Mucosa of stomach (tissue), 1 donor: ENCODE measurements around the gene KBTBD3.

Experiments
- H3K27me3 ChIP-seq: one replicate; pipeline ENCODE4 v1.7.0; 2013; ENCODE audit warnings: mild to moderate bottlenecking, low read length; ENCODE audit not compliant: control insufficient read depth, insufficient read depth
- H3K36me3 ChIP-seq: one replicate; pipeline ENCODE4 v1.7.0; 2013; ENCODE audit warnings: low read length; ENCODE audit not compliant: control insufficient read depth, insufficient read depth
- H3K4me1 ChIP-seq: one replicate; pipeline ENCODE4 v1.7.0; 2013; ENCODE audit warnings: mild to moderate bottlenecking, low read length; ENCODE audit not compliant: control insufficient read depth, insufficient read depth
- H3K4me3 ChIP-seq: one replicate; pipeline ENCODE4 v1.7.0; 2013; ENCODE audit warnings: low read length
- H3K9ac ChIP-seq: one replicate; pipeline ENCODE4 v1.7.0; 2013; ENCODE audit warnings: mild to moderate bottlenecking, low read length, moderate library complexity
- H3K9me3 ChIP-seq: one replicate; pipeline ENCODE4 v1.7.0; 2013; ENCODE audit warnings: mild to moderate bottlenecking, low read length, moderate library complexity; ENCODE audit not compliant: control insufficient read depth
- donor health status: Pancreatic carcinoma.

The KBTBD3 gene, protein sequence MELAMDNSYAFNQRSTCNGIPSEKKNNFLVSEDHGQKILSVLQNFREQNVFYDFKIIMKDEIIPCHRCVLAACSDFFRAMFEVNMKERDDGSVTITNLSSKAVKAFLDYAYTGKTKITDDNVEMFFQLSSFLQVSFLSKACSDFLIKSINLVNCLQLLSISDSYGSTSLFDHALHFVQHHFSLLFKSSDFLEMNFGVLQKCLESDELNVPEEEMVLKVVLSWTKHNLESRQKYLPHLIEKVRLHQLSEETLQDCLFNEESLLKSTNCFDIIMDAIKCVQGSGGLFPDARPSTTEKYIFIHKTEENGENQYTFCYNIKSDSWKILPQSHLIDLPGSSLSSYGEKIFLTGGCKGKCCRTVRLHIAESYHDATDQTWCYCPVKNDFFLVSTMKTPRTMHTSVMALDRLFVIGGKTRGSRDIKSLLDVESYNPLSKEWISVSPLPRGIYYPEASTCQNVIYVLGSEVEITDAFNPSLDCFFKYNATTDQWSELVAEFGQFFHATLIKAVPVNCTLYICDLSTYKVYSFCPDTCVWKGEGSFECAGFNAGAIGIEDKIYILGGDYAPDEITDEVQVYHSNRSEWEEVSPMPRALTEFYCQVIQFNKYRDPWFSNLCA

DNA sequence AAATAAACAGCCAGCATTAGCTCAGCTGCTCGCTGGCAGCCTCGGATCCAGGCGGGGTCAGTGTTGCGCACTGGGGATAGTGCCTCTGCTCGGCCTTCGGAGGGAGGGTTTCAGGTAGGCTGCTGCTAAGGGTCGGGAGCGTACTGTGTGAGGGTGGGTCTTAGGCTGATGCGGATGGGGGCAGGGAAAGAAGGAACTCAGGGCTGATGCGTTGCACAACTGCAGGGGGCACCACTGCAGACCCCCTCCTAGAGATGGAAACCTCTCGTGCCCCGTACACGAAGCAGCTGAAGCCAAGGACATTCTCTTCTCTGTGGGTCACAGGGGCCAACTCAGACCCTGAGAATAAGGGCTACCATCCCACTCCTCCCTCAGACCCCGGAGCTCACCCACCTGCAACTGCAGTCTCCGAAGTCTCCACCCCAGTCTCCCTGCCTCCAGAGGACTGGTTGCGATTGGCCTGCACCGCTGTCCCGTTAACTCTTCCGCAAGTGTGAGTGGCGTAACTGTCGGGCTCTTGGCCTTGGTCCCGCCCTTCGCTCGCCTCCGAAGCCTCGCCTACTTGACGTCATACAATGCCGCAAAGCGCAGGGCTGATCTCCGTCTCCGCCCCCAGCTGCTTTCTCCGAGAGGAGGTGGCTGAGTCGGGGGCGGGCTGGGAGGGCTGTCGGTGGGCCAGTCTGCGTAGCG lies at the start of gene KBTBD3:
KBTBD3 (minus strand) TSS at position 429 of the 690 bp plus-strand sequence. CDS start 18,250 bp downstream, outside the sequence.
- H3K4me3 ChIP-seq, result peak within 1 kb of the TSS; percentile 71
- H3K9ac ChIP-seq, result peak within 1 kb of the TSS; percentile 85
- no peaks in the 10 kb centered on the region for H3K27me3 ChIP-seq
- H3K36me3 ChIP-seq, result no peaks in the 10 kb centered on the region
- no peaks in the 10 kb centered on the region for H3K9me3 ChIP-seq
- H3K4me1 ChIP-seq, result peaks cover 5% of the 10 kb centered on the region

- Histone ChIP-seq H3K4me3 (no peak overlapping the region), H3K27me3 (no peaks in the 10 kb centered on the region), H3K9ac (no peak overlapping the region), H3K9me3 (no peaks in the 10 kb centered on the region), H3K36me3 (no peaks in the 10 kb centered on the region), H3K4me1 (no peaks in the 10 kb centered on the region)
Measured at GRCh38 chr11:106121570-106122320, 44.6 kb upstream of the KBTBD3 start.

GRCh38 chr11:106105986-106106385 lies 28.8 kb upstream of the KBTBD3 start:
- no peaks in the 10 kb centered on the region for H3K27me3 ChIP-seq
- no peaks in the 10 kb centered on the region for H3K4me1 ChIP-seq
- no peak overlapping the region for H3K9ac ChIP-seq
- H3K4me3 ChIP-seq, result no peak overlapping the region
- H3K9me3 ChIP-seq, result no peaks in the 10 kb centered on the region
- no peaks in the 10 kb centered on the region for H3K36me3 ChIP-seq

DNA sequence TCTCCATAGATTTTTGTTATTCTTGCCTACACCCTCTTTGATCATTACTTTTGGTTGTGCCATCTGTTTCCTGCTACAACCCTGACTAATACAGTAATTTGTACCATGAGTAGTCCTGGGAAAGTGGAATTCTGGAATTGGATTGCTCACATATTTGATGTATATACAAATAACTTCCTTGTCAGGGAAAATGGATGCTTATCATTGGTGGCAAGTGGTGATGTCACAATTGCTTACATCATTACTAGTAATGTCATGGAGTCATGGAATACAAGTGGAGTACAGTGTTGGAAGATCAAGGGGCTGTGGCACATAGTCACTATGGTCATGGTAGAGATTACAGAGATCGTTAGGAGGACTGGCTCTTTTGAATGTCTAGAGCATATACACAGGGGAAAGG lies 24.7 kb upstream of the KBTBD3 start:
- no peaks in the 10 kb centered on the region for H3K4me1 ChIP-seq
- no peaks in the 10 kb centered on the region for H3K27me3 ChIP-seq
- no peaks in the 10 kb centered on the region for H3K9me3 ChIP-seq
- H3K9ac ChIP-seq, result no peak overlapping the region
- H3K4me3 ChIP-seq, result no peak overlapping the region
- no peaks in the 10 kb centered on the region for H3K36me3 ChIP-seq

- Histone ChIP-seq H3K36me3 (no peaks in the 10 kb centered on the region), H3K9me3 (no peaks in the 10 kb centered on the region), H3K27me3 (no peaks in the 10 kb centered on the region), H3K4me1 (no peaks in the 10 kb centered on the region), H3K9ac (no peak overlapping the region), H3K4me3 (no peak overlapping the region)
Measured at GRCh38 chr11:106101370-106101769, 24.2 kb upstream of the KBTBD3 start.

DNA sequence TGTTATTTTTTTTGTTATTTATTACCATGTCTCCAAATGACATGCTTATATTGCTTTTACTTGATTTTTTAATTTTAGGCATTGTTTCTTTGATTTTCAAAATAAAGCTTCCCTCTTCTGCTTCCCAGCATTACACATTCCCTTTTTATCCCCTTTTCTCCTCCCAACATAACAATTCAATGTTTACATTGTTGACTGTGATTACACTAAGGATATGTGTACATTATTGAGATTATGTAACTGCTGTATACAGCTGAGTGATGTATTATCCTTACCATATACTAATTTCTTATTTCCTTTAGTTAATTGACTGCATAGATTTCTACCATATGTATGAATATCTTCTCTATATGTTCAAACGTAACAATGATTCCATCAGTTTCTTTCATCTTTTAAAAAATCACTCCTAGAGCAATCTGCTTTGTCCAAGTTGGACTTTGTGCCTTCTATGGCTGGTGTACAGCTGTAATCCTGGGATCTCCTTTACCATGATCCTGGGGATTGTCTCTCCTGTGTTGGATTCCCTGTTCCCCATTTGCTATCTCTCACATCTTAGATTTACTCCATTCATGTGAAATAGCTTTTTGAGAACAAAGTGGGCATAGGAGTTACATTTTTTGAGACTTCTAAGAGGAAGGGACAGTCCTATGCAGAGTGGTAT lies 21.9 kb upstream of the KBTBD3 start:
- Histone ChIP-seq H3K9me3 (no peaks in the 10 kb centered on the region), H3K27me3 (no peaks in the 10 kb centered on the region), H3K9ac (no peak overlapping the region), H3K4me3 (no peak overlapping the region), H3K4me1 (no peaks in the 10 kb centered on the region), H3K36me3 (no peaks in the 10 kb centered on the region)

- Histone ChIP-seq H3K9ac (no peak overlapping the region), H3K9me3 (no peaks in the 10 kb centered on the region), H3K36me3 (no peaks in the 10 kb centered on the region), H3K4me3 (no peak overlapping the region), H3K4me1 (no peaks in the 10 kb centered on the region), H3K27me3 (no peaks in the 10 kb centered on the region)
Measured at GRCh38 chr11:106092446-106092845, 15.3 kb upstream of the KBTBD3 start.

- Histone ChIP-seq H3K4me1 (no peaks in the 10 kb centered on the region), H3K4me3 (no peak overlapping the region), H3K36me3 (no peaks in the 10 kb centered on the region), H3K27me3 (no peaks in the 10 kb centered on the region), H3K9ac (no peak overlapping the region), H3K9me3 (no peaks in the 10 kb centered on the region)
Measured at GRCh38 chr11:106091480-106092123, 14.5 kb upstream of the KBTBD3 start.

- no peaks in the 10 kb centered on the region for H3K27me3 ChIP-seq
- no peak overlapping the region for H3K9ac ChIP-seq
- no peaks in the 10 kb centered on the region for H3K4me1 ChIP-seq
- no peak overlapping the region for H3K4me3 ChIP-seq
- no peaks in the 10 kb centered on the region for H3K36me3 ChIP-seq
- no peaks in the 10 kb centered on the region for H3K9me3 ChIP-seq
Measured at GRCh38 chr11:106088896-106089295, 11.7 kb upstream of the KBTBD3 start.

DNA sequence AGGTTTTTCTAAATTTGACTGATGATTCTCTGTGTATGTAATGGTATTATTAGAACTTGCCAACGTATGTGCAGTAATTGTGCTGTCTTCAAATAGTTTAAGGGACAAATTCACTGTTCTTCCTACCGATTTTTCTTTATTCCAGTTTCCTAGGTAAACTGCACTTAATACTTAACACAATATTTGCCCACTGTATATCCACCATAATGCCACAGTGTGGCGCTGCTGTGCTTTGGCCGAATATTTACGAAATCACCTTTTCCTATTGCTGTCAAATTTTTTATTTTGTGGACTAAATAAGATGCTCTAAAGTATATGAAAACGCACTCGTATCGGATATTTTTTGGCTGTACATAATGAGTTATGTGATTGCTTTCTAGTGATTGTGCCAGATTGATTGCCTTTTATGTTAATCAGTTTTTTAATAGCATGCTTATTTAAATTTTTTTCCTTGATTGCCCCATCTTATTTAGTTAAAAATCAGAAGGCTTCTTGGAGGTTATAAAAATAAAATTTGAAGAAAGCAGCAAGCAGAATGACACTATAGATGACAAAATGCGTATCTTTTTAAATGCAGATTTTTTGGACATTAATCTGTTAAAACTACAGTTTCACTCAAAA lies 10.8 kb upstream of the KBTBD3 start:
- H3K9me3 ChIP-seq, result no peaks in the 10 kb centered on the region
- H3K9ac ChIP-seq, result peak overlapping the region; percentile 12
- no peaks in the 10 kb centered on the region for H3K36me3 ChIP-seq
- no peaks in the 10 kb centered on the region for H3K4me1 ChIP-seq
- no peaks in the 10 kb centered on the region for H3K27me3 ChIP-seq
- H3K4me3 ChIP-seq, result no peak overlapping the region

DNA sequence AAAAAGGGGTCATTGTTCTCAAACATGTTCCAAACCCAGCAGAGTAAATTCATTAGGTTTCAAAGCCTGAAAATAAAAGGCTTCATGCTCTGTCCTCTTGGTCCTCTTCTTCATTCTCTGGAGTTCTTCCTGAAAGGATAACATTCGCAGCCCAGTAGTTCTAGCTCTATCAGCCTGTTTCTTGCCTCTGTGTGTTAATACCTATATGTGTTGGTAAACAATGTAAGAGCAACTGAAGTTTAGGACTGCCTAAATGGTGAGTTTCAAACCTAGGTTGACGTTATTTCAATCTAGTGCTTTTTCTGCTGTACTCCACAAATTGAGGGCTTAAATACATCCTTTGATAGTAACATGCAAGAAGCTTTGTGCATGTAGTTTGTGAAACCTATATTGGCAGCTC lies 9.7 kb upstream of the KBTBD3 start:
- no peaks in the 10 kb centered on the region for H3K27me3 ChIP-seq
- no peaks in the 10 kb centered on the region for H3K36me3 ChIP-seq
- H3K4me3 ChIP-seq, result no peak overlapping the region
- no peaks in the 10 kb centered on the region for H3K4me1 ChIP-seq
- H3K9me3 ChIP-seq, result no peaks in the 10 kb centered on the region
- H3K9ac ChIP-seq, result no peak overlapping the region
